KG1 (cell line): Measurements from ENCODE around the gene DOCK3.
"Not testable (repeated sequence)": the region's sequence is repeated elsewhere in the genome, so short reads cannot be mapped to it uniquely, and the experiment has no call there.

ENCODE experiments used
- DNase-seq: peaks from one replicate; lab custom pipeline; 2025; lab: John Stamatoyannopoulos, UW

Gene DOCK3

GRCh38 chr3:50982540-50983325, 308.0 kb downstream of the DOCK3 start:
- DNase-seq = no peak

- DNase-seq = no peak
Observed at GRCh38 chr3:50983887-50984286, 309.2 kb downstream of the DOCK3 start.

GRCh38 chr3:50985893-50986292, 311.2 kb downstream of the DOCK3 start:
- DNase-seq = no peak

GRCh38 chr3:50986726-50987125, 312.0 kb downstream of the DOCK3 start:
- DNase-seq = no peak

GRCh38 chr3:50994537-50994936, 319.8 kb downstream of the DOCK3 start:
- DNase-seq = no peak

- DNase-seq = no peak
Observed at GRCh38 chr3:50995085-50995824, 320.5 kb downstream of the DOCK3 start.

GRCh38 chr3:51002495-51002894, 327.8 kb downstream of the DOCK3 start:
- no peak for DNase-seq

- DNase-seq = no peak
Observed at GRCh38 chr3:51004235-51004634, 329.5 kb downstream of the DOCK3 start.

- DNase-seq = no peak
Observed at GRCh38 chr3:51024121-51024520, 349.4 kb downstream of the DOCK3 start.

GRCh38 chr3:51024765-51025632, 350.3 kb downstream of the DOCK3 start:
- no peak for DNase-seq

GRCh38 chr3:51031666-51032065, 356.9 kb downstream of the DOCK3 start:
- DNase-seq = no peak

GRCh38 chr3:51035630-51036029, 360.9 kb downstream of the DOCK3 start:
- DNase-seq = no peak

GRCh38 chr3:51044982-51045381, 370.3 kb downstream of the DOCK3 start:
- DNase-seq = no peak

- no peak for DNase-seq
Observed at GRCh38 chr3:51052562-51052961, 377.8 kb downstream of the DOCK3 start.

GRCh38 chr3:51057121-51057520, 382.4 kb downstream of the DOCK3 start:
- DNase-seq = no peak

- DNase-seq = no peak
Observed at GRCh38 chr3:51063053-51063452, 388.3 kb downstream of the DOCK3 start.

- no peak for DNase-seq
Observed at GRCh38 chr3:51075221-51075775, 400.6 kb downstream of the DOCK3 start.

GRCh38 chr3:51082363-51082762, 407.6 kb downstream of the DOCK3 start:
- DNase-seq = no peak

GRCh38 chr3:51083490-51083889, 408.8 kb downstream of the DOCK3 start:
- DNase-seq = no peak

- not testable (repeated sequence) for DNase-seq
Observed at GRCh38 chr3:51092141-51092540, 417.4 kb downstream of the DOCK3 start.

GRCh38 chr3:51094838-51095237, 420.1 kb downstream of the DOCK3 start:
- DNase-seq = not testable (repeated sequence)
